GM13977 (cell line): Measurements from ENCODE around the gene AEBP2.

ENCODE experiments used
- DNase-seq: peaks from one replicate; pipeline ENCODE4 v3.0.0; 2012; ENCODE audit warnings: low spot score
- CTCF ChIP-seq: IDR thresholded peaks from 2 replicates; pipeline ENCODE4 v1.5.1; 2012; ENCODE audit warnings: mild to moderate bottlenecking, control low read depth; ENCODE audit not compliant: insufficient read depth; ENCODE audit errors: extremely low read depth, missing control alignments
- in situ Hi-C: fragments of 300-500 bp; cut with MboI; formaldehyde crosslinking; loops from one replicate; pipeline ENCODE4 v1.12.0; 2022; ENCODE audit warnings: low sequenced_read_pairs, low pct_unique_long_range_greater_than_20kb, mixed read lengths, inconsistent platforms; ENCODE audit not compliant: unreplicated experiment

Gene AEBP2

GRCh38 chr12:19496219-19496878 is 57.1 kb downstream of the AEBP2 start:
- no peak for DNase-seq
- in situ Hi-C loops, result no loop called here
- no peak for TF ChIP-seq CTCF

GRCh38 chr12:19498099-19498498 is 58.8 kb downstream of the AEBP2 start:
- in situ Hi-C loops, result no loop called here
- TF ChIP-seq CTCF, result no peak
- DNase-seq, result no peak

GRCh38 chr12:19499030-19499429 is 59.7 kb downstream of the AEBP2 start:
- in situ Hi-C loops, result no loop called here
- DNase-seq, result no peak
- no peak for TF ChIP-seq CTCF

GRCh38 chr12:19506497-19506896 is 67.2 kb downstream of the AEBP2 start:
- DNase-seq, result no peak
- no peak for TF ChIP-seq CTCF
- in situ Hi-C loops, result no loop called here

- DNase-seq, result no peak
- in situ Hi-C loops, result no loop called here
- no peak for TF ChIP-seq CTCF
These were observed 68.5 kb downstream of the AEBP2 start for GRCh38 chr12:19507823-19508222.

- no peak for TF ChIP-seq CTCF
- in situ Hi-C loops, result no loop called here
These were observed 71.2 kb downstream of the AEBP2 start for GRCh38 chr12:19510461-19510860.

More at GRCh38 chr12:19510461-19510860, 71.2 kb downstream of the AEBP2 start:
- no peak for DNase-seq
